Measurements from ENCODE around the gene CABLES1. TPM values are rescaled to one million over a fixed set of nuclear protein-coding genes. Genes with fewer than 3 reads are reported as not detected.

Gene CABLES1
- total and polyA plus RNA-seq, 2 of the 8 experiments (the other 6 are each of a cell fraction or from before 2014, with no cell fraction given) = 9.2 to 26.4 TPM

GRCh38 chr18:23238152-23238531 lies 102.9 kb downstream of the CABLES1 start:
- H3K79me2 ChIP-seq (ENCODE audit: control insufficient read depth in 1 of 2, insufficient read depth in 2 of 2, low read length in 2 of 2) = no peaks in the 10 kb centered on the region
- H3K14ac ChIP-seq (ENCODE audit: insufficient read length) = no peak overlapping the region
- no peaks in the 10 kb centered on the region for H4K20me1 ChIP-seq (replicated peaks in 1 of 2; ENCODE audit: control insufficient read depth in 1 of 2, insufficient read depth in 2 of 2, low read length in 2 of 2)
- H2AK5ac ChIP-seq (ENCODE audit: low read depth, low read length) = no peak overlapping the region
- H2BK20ac ChIP-seq (ENCODE audit: low read length) = 0 out of 2 replicates have a peak overlapping the region, but pooled peaks have one; percentile 72
- H2AFZ ChIP-seq (ENCODE audit: low read length) = no peak overlapping the region
- H3K4ac ChIP-seq (replicated peaks; ENCODE audit: insufficient read length, low read depth, low read length) = no peak overlapping the region
- H2BK12ac ChIP-seq (ENCODE audit: low read depth, low read length) = no peak overlapping the region
- ChIA-PET CTCF (ENCODE audit: partially characterized antibody) (interaction anchor here (0.6 to 3.5 kb wide), 11 partner anchors 9 to 367 kb away, joined by 3 to 15 read pairs (median 4); no protein-coding TSS in a partner anchor), POLR2A (ENCODE audit: partially characterized antibody) (interaction anchor here (2.2 to 2.9 kb wide), 2 partner anchors 9 to 22 kb away, joined by 5 to 7 read pairs; no protein-coding TSS in a partner anchor)
- H3K4me1 ChIP-seq (replicated peaks in 1 of 4; ENCODE audit: control insufficient read depth in 3 of 4, insufficient read depth in 4 of 4, low read length in 3 of 4) = peaks cover 0 to 10% (median 5%) of the 10 kb centered on the region in 4 experiments; a peak in 5 of 7 replicates
- 86% methylated on average over 7 of the region's 7 CpGs; no CpG with 5 or more reads in 1 of the 2 experiments for WGBS, 2 experiments (ENCODE audit: extremely low coverage in 1 of 2, insufficient coverage in 1 of 2, insufficient read length in 1 of 2, insufficient replicate concordance in 2 of 2, low coverage in 1 of 2, low lambda C conversion rate in 2 of 2, missing lambda C conversion rate in 1 of 2)
- H3K27ac ChIP-seq (ENCODE audit: low read depth, low read length) = no peak overlapping the region
- H3K4me3 ChIP-seq (ENCODE audit: extremely low read depth in 1 of 4, insufficient read depth in 2 of 4, low read depth in 3 of 4, low read length in 4 of 4) = no peak overlapping the region
- no peak overlapping the region for H3K9ac ChIP-seq (replicated peaks in 1 of 4; ENCODE audit: extremely low read depth in 1 of 4, low read depth in 3 of 4, low read length in 3 of 4)
- H2BK15ac ChIP-seq (ENCODE audit: low read length) = no peak overlapping the region
- H4K91ac ChIP-seq (replicated peaks; ENCODE audit: insufficient read length, low read length) = no peak overlapping the region
- 0 out of 2 replicates have a peak overlapping the region, but pooled peaks have one; percentile 32 for H3K18ac ChIP-seq (ENCODE audit: extremely low read depth, low read length)
- H3K27me3 ChIP-seq (replicated peaks in 1 of 4; ENCODE audit: control insufficient read depth in 3 of 4, extremely low read depth in 1 of 4, insufficient read depth in 3 of 4, low read length in 3 of 4) = no peaks in the 10 kb centered on the region
- H3K23me2 ChIP-seq (ENCODE audit: low read depth, low read length) = no peaks in the 10 kb centered on the region
- no peaks in the 10 kb centered on the region for H3K9me3 ChIP-seq (ENCODE audit: insufficient read depth in 2 of 2, low read depth in 1 of 2, low read length in 1 of 2)
- H4K5ac ChIP-seq (ENCODE audit: insufficient read length, low read depth, low read length) = no peak overlapping the region
- H3K56ac ChIP-seq (replicated peaks; ENCODE audit: insufficient read length, low read depth, low read length) = no peak overlapping the region
- H2BK120ac ChIP-seq (replicated peaks; ENCODE audit: low read depth, low read length) = no peak overlapping the region
- peaks cover 0 to 18% (median 10%) of the 10 kb centered on the region in 4 experiments; a peak in 6 of 8 replicates for H3K36me3 ChIP-seq (ENCODE audit: control insufficient read depth in 2 of 4, insufficient read depth in 4 of 4, low read length in 3 of 4)
- DNase-seq (ENCODE audit: low read depth in 1 of 2, low spot score in 2 of 2) = no peak
- no peak overlapping the region for H3K4me2 ChIP-seq (ENCODE audit: insufficient read depth in 1 of 2, low read depth in 2 of 2, low read length in 2 of 2)
- H3K23ac ChIP-seq (ENCODE audit: insufficient read length) = no peak overlapping the region
- H4K8ac ChIP-seq (ENCODE audit: extremely low read depth, insufficient read depth, low read length) = no peak overlapping the region
- no peaks in the 10 kb centered on the region; the same call in 1 of the 2 replicates for H3K79me1 ChIP-seq (ENCODE audit: low read depth, low read length)
- no peak for FAIRE-seq
- H2BK5ac ChIP-seq (ENCODE audit: low read depth, low read length) = peak overlapping the region; percentile 63
- no peak for TF ChIP-seq YY1 (IDR thresholded peaks at IDR 0.05; ENCODE audit: low read depth, low read length)
- TF ChIP-seq KDM4A (IDR thresholded peaks at IDR 0.05; ENCODE audit: low read depth, low read length, severe bottlenecking) = no peak
- TF ChIP-seq ZNF274 (IDR thresholded peaks at IDR 0.05; ENCODE audit: borderline replicate concordance, extremely low read depth, low read length) = no peak
- no peak for TF ChIP-seq TAF7 (optimal IDR thresholded peaks at IDR 0.05; ENCODE audit: borderline replicate concordance, low read depth, low read length)
- TF ChIP-seq ATF2 (IDR thresholded peaks at IDR 0.05; ENCODE audit: low read length) = no peak
- no peak for TF ChIP-seq CHD2 (IDR thresholded peaks at IDR 0.05; ENCODE audit: low read length)
- no peak for TF ChIP-seq FOSL1 (IDR thresholded peaks at IDR 0.05; ENCODE audit: insufficient read depth, low read depth, low read length)
- TF ChIP-seq CBX8 (IDR thresholded peaks at IDR 0.05; ENCODE audit: borderline replicate concordance, low read depth, low read length) = no peak
- no peak for TF ChIP-seq SUZ12 (IDR thresholded peaks at IDR 0.05; ENCODE audit: low read length)
- TF ChIP-seq CREB1 (IDR thresholded peaks at IDR 0.05) = no peak
- no peak for TF ChIP-seq SIN3A (conservative IDR thresholded peaks at IDR 0.05 in 1 of 2, IDR thresholded peaks at IDR 0.05 in 1 of 2; ENCODE audit: low read depth in 1 of 2, low read length in 2 of 2)
- TF ChIP-seq RBBP5 (IDR thresholded peaks at IDR 0.05; ENCODE audit: borderline replicate concordance, low read depth, low read length) = no peak
